Osteocyte (in vitro differentiated cells): ENCODE results near the gene VWA3B. TPM values are rescaled to one million over a fixed set of nuclear protein-coding genes. Genes with fewer than 3 reads are reported as not detected.
A peak's percentile ranks its signal among the peaks of the same experiment; 100 is the strongest.

Source experiments
- DNase-seq: peaks from one replicate; pipeline ENCODE4 v3.0.0; 2021; ENCODE audit warnings: mixed read lengths; ENCODE audit not compliant: unreplicated experiment; ENCODE audit errors: extremely low spot score
- H3K27ac Mint-ChIP-seq: one replicate; pipeline ENCODE4 v1.8.0; 2021; ENCODE audit warnings: mild to moderate bottlenecking, mixed read lengths; ENCODE audit not compliant: unreplicated experiment
- H3K27me3 Mint-ChIP-seq: one replicate; pipeline ENCODE4 v1.8.0; 2021; ENCODE audit warnings: mixed read lengths; ENCODE audit not compliant: unreplicated experiment
- H3K36me3 Mint-ChIP-seq: one replicate; pipeline ENCODE4 v1.8.0; 2021; ENCODE audit warnings: mixed read lengths; ENCODE audit not compliant: unreplicated experiment
- H3K4me1 Mint-ChIP-seq: one replicate; pipeline ENCODE4 v1.8.0; 2021; ENCODE audit warnings: mixed read lengths; ENCODE audit not compliant: unreplicated experiment
- H3K4me3 Mint-ChIP-seq: one replicate; pipeline ENCODE4 v1.8.0; 2021; ENCODE audit warnings: mild to moderate bottlenecking, moderate library complexity, mixed read lengths; ENCODE audit not compliant: unreplicated experiment
- H3K9me3 Mint-ChIP-seq: one replicate; pipeline ENCODE4 v1.8.0; 2021; ENCODE audit warnings: mixed read lengths; ENCODE audit not compliant: unreplicated experiment
- CTCF ChIP-seq: fragments of 200-600 bp; sonication (generic); IDR thresholded peaks from 2 replicates; pipeline ENCODE4 v1.5.0; 2021; ENCODE audit warnings: antibody characterized with exemption, mild to moderate bottlenecking, moderate library complexity
- total RNA-seq: library from RNA; stranded (reverse); gene quantifications from 2 replicates; pipeline ENCODE4 v1.2.1, GENCODE V29; 2021

The VWA3B gene
- total RNA-seq, 1 donor from 2014 or later, result not detected

- Mint-ChIP-seq H3K4me3 (no peak overlapping the region), H3K9me3 (no peaks in the 10 kb centered on the region), H3K27ac (no peak overlapping the region), H3K4me1 (peaks cover 35% of the 10 kb centered on the region), H3K36me3 (no peaks in the 10 kb centered on the region), H3K27me3 (peaks cover 10% of the 10 kb centered on the region)
- no peak for TF ChIP-seq CTCF
- DNase-seq, result no peak
These were observed 191.1 kb downstream of the VWA3B start for GRCh38 chr2:98278074-98278473.

- no peak for TF ChIP-seq CTCF
- peak overlapping the region; percentile 27 for H3K27ac Mint-ChIP-seq
These were observed 193.6 kb downstream of the VWA3B start for GRCh38 chr2:98280376-98281102.

DNA sequence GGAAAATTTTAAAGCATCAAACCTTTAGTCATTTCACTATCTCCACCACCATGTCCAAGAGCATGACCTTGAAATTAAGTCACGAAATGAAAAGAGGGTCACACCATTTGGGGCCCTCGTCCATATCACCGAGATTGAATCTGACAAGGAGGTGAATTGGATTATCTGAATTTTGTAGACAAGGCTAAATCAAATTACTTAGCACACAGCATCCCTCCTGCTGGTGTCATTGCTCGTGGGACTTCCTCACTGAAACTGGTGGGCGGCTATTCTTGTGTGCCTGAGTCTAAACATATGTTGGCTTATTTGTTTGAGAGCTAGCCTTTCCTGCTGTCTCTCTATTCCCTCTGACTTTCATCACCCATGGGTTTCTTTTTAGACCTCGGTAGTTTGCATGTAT, 194.6 kb downstream of the VWA3B start:
- no peak overlapping the region for H3K4me3 Mint-ChIP-seq
- DNase-seq, result no peak
- H3K27me3 Mint-ChIP-seq, result peaks cover 10% of the 10 kb centered on the region
- no peaks in the 10 kb centered on the region for H3K36me3 Mint-ChIP-seq
- H3K9me3 Mint-ChIP-seq, result no peaks in the 10 kb centered on the region
- no peak overlapping the region for H3K27ac Mint-ChIP-seq
- peaks cover 35% of the 10 kb centered on the region for H3K4me1 Mint-ChIP-seq
- TF ChIP-seq CTCF, result no peak

More at GRCh38 chr2:98280376-98281102, 193.6 kb downstream of the VWA3B start:
- Mint-ChIP-seq H3K27me3 (peaks cover 8% of the 10 kb centered on the region), H3K36me3 (no peaks in the 10 kb centered on the region), H3K9me3 (no peaks in the 10 kb centered on the region), H3K4me3 (no peak overlapping the region), H3K4me1 (peaks cover 35% of the 10 kb centered on the region)
- no peak for DNase-seq

GRCh38 chr2:98282109-98282508, 195.1 kb downstream of the VWA3B start:
- Mint-ChIP-seq H3K4me1 (peaks cover 33% of the 10 kb centered on the region), H3K9me3 (no peaks in the 10 kb centered on the region), H3K36me3 (no peaks in the 10 kb centered on the region), H3K27ac (no peak overlapping the region), H3K27me3 (peaks cover 14% of the 10 kb centered on the region), H3K4me3 (no peak overlapping the region)
- no peak for DNase-seq
- TF ChIP-seq CTCF, result no peak

GRCh38 chr2:98293030-98293429, 206.1 kb downstream of the VWA3B start:
- no peak for DNase-seq
- no peak for TF ChIP-seq CTCF
- Mint-ChIP-seq H3K36me3 (no peaks in the 10 kb centered on the region), H3K27ac (no peak overlapping the region), H3K4me1 (no peaks in the 10 kb centered on the region), H3K27me3 (peaks cover 17% of the 10 kb centered on the region), H3K4me3 (no peak overlapping the region), H3K9me3 (no peaks in the 10 kb centered on the region)
